Diencephalon (tissue), 1 donor: ENCODE results near the gene KCNC1. TPM values are rescaled to one million over a fixed set of nuclear protein-coding genes. Genes with fewer than 3 reads are reported as not detected.

Experiments used
- total RNA-seq: library from RNA; depleted of rRNA; stranded (reverse); fragments of >200 nt; gene quantifications from one replicate; pipeline ENCODE4 v1.2.3, GENCODE V29; 2014

KCNC1 gene
- 12.7 TPM for total RNA-seq

DNA sequence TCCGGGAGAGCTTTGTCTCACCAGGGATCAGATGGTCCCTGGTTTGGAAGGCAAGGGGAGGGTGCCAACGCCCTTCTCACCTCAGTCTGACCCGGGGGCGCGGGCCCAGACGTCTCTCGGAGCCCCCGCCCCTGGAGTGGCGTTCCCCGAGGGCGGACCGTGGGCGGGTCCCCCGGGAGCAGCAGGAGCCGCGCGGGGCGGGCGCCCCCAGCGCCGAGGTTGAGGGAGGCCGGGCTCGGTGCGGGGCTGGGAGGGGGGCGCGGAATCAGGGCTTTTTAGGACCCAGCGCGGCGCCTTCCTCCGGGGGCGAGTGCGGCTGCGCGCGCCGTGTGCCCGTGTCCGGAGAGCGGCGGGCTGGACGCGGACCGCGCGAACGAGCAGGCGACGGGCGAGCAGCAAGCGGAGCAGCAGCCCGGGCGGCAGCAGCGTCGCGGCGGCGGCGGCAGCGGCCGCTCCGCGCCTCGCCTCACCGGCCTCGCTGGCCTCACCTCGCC, at the start of gene KCNC1:
Gene KCNC1, plus strand, starts transcription at position 364 of the 494 bp plus-strand sequence. CDS start 1,222 bp downstream, outside the sequence.

DNA sequence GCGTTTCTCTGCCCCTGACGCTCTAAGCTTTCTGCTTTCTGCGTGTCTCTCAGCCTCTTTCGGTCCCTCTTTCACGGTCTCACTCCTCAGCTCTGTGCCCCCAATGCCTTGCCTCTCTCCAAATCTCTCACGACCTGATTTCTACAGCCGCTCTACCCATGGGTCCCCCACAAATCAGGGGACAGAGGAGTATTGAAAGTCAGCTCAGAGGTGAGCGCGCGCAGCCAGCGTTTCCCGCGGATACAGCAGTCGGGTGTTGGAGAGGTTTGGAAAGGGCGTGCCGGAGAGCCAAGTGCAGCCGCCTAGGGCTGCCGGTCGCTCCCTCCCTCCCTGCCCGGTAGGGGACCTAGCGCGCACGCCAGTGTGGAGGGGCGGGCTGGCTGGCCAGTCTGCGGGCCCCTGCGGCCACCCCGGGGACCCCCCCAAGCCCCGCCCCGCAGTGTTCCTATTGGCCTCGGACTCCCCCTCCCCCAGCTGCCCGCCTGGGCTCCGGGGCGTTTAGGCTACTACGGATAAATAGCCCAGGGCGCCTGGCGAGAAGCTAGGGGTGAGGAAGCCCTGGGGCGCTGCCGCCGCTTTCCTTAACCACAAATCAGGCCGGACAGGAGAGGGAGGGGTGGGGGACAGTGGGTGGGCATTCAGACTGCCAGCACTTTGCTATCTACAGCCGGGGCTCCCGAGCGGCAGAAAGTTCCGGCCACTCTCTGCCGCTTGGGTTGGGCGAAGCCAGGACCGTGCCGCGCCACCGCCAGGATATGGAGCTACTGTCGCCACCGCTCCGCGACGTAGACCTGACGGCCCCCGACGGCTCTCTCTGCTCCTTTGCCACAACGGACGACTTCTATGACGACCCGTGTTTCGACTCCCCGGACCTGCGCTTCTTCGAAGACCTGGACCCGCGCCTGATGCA, 15.3 kb upstream of the KCNC1 start, which contains the start of gene MYOD1:
Gene MYOD1, plus strand, starts transcription at position 544 of the 910 bp plus-strand sequence. Its CDS starts 212 bp downstream, at position 756.

Other genes starting within 250 kb of the KCNC1 start
- 0.92 TPM for gene USH1C, start 190.4 kb upstream of the KCNC1 start, total RNA-seq
- 0.23 TPM for gene OTOG, start 187.5 kb upstream of the KCNC1 start, total RNA-seq
- not detected for gene MYOD1, start 15.2 kb upstream of the KCNC1 start, total RNA-seq